SU-DHL-6 (cell line): ENCODE data around the gene DLX5.

ENCODE experiments used
- EZH2phosphoT487 ChIP-seq: fragments of 200-600 bp; sonication (generic), shearing (Covaris generic); conservative IDR thresholded peaks from 2 replicates; pipeline ENCODE4 v1.6.1; 2018; ENCODE audit warnings: mild to moderate bottlenecking, antibody characterized with exemption, low read length, moderate library complexity, mixed read lengths
- TF ChIP-seq, protein P1 (sequence below): fragments of 200-600 bp; sonication (generic); IDR thresholded peaks from one replicate; pipeline ENCODE4 v1.5.1; 2017; ENCODE audit warnings: antibody characterized with exemption, mild to moderate bottlenecking, low read length, moderate library complexity; ENCODE audit not compliant: insufficient read depth, poor library complexity, severe bottlenecking

DNA sequence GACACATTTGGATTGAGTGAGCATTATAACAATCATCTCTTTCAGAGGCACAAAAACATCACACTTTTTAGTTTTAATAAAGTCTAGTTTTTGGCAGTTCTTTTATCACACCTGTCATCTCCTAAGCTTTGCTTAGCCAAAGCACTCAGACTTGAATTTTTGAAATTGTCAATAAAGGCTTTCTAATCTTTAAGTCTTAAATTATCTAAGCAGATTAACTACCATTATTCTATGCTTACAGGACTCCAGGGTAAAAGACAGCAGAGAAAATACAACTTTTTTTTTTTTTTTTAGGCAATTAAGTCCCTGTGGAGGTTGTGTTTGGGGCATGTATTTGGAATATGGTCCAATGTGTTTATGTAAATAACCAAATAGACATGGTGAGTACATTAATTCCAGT, 36.9 kb downstream of the DLX5 start:
- TF ChIP-seq, protein P1, sequence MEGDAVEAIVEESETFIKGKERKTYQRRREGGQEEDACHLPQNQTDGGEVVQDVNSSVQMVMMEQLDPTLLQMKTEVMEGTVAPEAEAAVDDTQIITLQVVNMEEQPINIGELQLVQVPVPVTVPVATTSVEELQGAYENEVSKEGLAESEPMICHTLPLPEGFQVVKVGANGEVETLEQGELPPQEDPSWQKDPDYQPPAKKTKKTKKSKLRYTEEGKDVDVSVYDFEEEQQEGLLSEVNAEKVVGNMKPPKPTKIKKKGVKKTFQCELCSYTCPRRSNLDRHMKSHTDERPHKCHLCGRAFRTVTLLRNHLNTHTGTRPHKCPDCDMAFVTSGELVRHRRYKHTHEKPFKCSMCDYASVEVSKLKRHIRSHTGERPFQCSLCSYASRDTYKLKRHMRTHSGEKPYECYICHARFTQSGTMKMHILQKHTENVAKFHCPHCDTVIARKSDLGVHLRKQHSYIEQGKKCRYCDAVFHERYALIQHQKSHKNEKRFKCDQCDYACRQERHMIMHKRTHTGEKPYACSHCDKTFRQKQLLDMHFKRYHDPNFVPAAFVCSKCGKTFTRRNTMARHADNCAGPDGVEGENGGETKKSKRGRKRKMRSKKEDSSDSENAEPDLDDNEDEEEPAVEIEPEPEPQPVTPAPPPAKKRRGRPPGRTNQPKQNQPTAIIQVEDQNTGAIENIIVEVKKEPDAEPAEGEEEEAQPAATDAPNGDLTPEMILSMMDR = no peak
- no peak for TF ChIP-seq EZH2phosphoT487
